Measurements from ENCODE around the gene CXCL11. TPM values are rescaled to one million over a fixed set of nuclear protein-coding genes. Genes with fewer than 3 reads are reported as not detected.

CXCL11 gene
- total RNA-seq, 2 experiments from 2014 or later, result not detected

DNA sequence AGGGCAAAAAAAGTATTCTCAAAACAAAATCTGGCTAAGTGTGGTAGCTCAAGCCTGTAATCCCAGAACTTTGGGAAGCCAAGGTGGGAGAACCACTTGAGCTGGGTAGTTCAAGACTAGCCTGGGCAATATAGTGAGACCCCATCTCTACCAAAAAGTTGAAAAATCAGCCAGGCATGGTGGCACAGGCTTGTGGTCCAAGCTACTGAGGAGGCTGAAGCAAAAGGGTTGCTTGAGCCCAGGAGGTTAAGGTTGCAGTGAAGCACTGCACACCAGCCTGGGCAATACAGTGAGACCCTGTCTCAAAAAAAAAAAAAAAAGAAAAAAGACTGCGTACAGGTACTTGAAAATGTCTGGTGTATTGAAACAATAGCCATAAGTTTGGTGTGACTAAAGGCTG, 43.4 kb downstream of the CXCL11 start:
- intact Hi-C loops (cut with DNase I, micrococcal nuclease), result loop anchor here in 1 of 2 experiments (10.0 kb wide), 2 partner anchors 478 to 512 kb away; partner anchors contain the start of genes RCHY1 and THAP6
- H3K27ac Mint-ChIP-seq, result no peak overlapping the region
- Histone ChIP-seq H3K27me3 (ENCODE audit: control insufficient read depth in 1 of 2, insufficient read depth in 2 of 2, low read length in 2 of 2) (no peaks in the 10 kb centered on the region), H3K9me3 (ENCODE audit: control insufficient read depth in 1 of 2, insufficient read depth in 1 of 2, low read length in 2 of 2) (no peaks in the 10 kb centered on the region), H3K4me3 (ENCODE audit: low read length) (no peak overlapping the region), H3K27ac (ENCODE audit: low read depth in 1 of 2, low read length in 2 of 2) (no peak overlapping the region), H3K36me3 (ENCODE audit: insufficient read depth, low read length) (peaks cover 2% of the 10 kb centered on the region), H3K4me1 (ENCODE audit: insufficient read depth, low read length) (peaks cover 25% of the 10 kb centered on the region)
- H3K36me3 Mint-ChIP-seq (ENCODE audit: low read depth), result peaks cover 22% of the 10 kb centered on the region
- CTCF ChIA-PET, result interaction anchor here (0.7 kb wide), 2 partner anchors 98 to 328 kb away, joined by 4 read pairs; no protein-coding TSS in a partner anchor
- ATAC-seq (ENCODE audit: poor library complexity), result no peak
- H3K4me1 Mint-ChIP-seq (ENCODE audit: low read depth), result peaks cover 36% of the 10 kb centered on the region
- no peak for DNase-seq
- POLR2A ChIA-PET, result interaction anchor here (2.8 kb wide), 1 partner anchor 53 kb away, joined by 31 read pairs; the partner anchor contains the start of gene NAAA
- TF ChIP-seq, protein P1, sequence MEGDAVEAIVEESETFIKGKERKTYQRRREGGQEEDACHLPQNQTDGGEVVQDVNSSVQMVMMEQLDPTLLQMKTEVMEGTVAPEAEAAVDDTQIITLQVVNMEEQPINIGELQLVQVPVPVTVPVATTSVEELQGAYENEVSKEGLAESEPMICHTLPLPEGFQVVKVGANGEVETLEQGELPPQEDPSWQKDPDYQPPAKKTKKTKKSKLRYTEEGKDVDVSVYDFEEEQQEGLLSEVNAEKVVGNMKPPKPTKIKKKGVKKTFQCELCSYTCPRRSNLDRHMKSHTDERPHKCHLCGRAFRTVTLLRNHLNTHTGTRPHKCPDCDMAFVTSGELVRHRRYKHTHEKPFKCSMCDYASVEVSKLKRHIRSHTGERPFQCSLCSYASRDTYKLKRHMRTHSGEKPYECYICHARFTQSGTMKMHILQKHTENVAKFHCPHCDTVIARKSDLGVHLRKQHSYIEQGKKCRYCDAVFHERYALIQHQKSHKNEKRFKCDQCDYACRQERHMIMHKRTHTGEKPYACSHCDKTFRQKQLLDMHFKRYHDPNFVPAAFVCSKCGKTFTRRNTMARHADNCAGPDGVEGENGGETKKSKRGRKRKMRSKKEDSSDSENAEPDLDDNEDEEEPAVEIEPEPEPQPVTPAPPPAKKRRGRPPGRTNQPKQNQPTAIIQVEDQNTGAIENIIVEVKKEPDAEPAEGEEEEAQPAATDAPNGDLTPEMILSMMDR (IDR thresholded peaks at IDR 0.05), result no peak
- H3K4me3 Mint-ChIP-seq, result peak overlapping the region; percentile 32
- H3K9me3 Mint-ChIP-seq, result no peaks in the 10 kb centered on the region
- H3K27me3 Mint-ChIP-seq, result no peaks in the 10 kb centered on the region

DNA sequence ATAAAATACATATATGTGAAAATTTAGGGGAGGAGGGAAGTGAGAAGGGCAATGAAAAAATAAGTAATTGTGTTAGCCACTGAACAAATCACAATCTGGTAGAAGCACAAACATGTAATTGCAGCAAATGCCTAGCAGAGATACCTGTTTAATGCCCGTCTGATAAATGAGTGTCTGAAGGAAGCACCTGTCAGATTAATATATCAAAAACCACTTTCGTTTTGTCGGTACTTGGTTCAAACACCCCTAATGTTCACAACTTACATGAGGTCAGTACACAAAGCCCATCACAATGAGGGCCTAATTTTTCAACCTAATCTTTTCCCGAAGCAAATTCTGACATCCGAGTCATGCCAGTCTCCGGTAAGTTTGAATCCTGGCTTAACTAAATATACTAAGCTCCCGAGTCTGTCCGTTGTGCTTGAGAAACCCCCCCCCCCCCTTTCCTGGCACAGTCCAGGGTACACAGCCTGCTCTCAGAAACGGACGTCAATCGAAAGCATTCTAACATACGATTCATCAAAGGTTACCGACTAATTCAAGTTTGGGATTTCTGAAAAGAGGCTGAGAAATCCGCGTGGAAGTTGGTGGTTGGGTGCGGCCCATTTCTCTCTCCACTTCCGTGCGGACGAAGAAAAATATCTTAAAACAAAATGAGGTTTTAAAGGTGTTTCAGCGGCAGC, 45.9 kb downstream of the CXCL11 start:
- ATAC-seq (ENCODE audit: poor library complexity) (no peak), DNase-seq (peak in 3 of 14 experiments; percentile 10 to 23 (median 21))
- H3K9me3 Mint-ChIP-seq, result no peaks in the 10 kb centered on the region
- POLR2A ChIA-PET, result interaction anchor here (1.0 to 2.8 kb wide), 5 partner anchors 50 to 475 kb away, joined by 3 to 31 read pairs (median 9); partner anchors contain the start of genes CDKL2, NAAA, NUP54 and RCHY1
- H3K27ac Mint-ChIP-seq, result peak overlapping the region; percentile 93
- H3K4me3 Mint-ChIP-seq, result peak overlapping the region; percentile 99
- no peaks in the 10 kb centered on the region for H3K27me3 ChIP-seq (ENCODE audit: control insufficient read depth in 1 of 2, insufficient read depth in 2 of 2, low read length in 2 of 2)
- H3K27ac ChIP-seq (ENCODE audit: low read depth in 1 of 2, low read length in 2 of 2), result peak overlapping the region; percentile 37 to 52
- TF ChIP-seq, protein P1 (IDR thresholded peaks at IDR 0.05), result no peak
- intact Hi-C loops (cut with DNase I, micrococcal nuclease), result loop anchor here (2.0 to 10.0 kb wide), 6 partner anchors 47 to 515 kb away; partner anchors contain the start of genes NUP54 (in 2 of the 2), G3BP2 (in 1 of the 2), RCHY1 (in 1 of the 2) and SCARB2 (in 1 of the 2)
- H3K36me3 Mint-ChIP-seq (ENCODE audit: low read depth), result peaks cover 22% of the 10 kb centered on the region
- H3K4me1 Mint-ChIP-seq (ENCODE audit: low read depth), result peaks cover 42% of the 10 kb centered on the region
- CTCF ChIA-PET, result no interaction called here
- no peaks in the 10 kb centered on the region for H3K9me3 ChIP-seq (ENCODE audit: control insufficient read depth in 1 of 2, insufficient read depth in 1 of 2, low read length in 2 of 2)
- peaks cover 40% of the 10 kb centered on the region for H3K4me1 ChIP-seq (ENCODE audit: insufficient read depth, low read length)
- H3K36me3 ChIP-seq (ENCODE audit: insufficient read depth, low read length), result peaks cover 2% of the 10 kb centered on the region
- peak overlapping the region; percentile 95 for H3K4me3 ChIP-seq (ENCODE audit: low read length)
- no peaks in the 10 kb centered on the region for H3K27me3 Mint-ChIP-seq

DNA sequence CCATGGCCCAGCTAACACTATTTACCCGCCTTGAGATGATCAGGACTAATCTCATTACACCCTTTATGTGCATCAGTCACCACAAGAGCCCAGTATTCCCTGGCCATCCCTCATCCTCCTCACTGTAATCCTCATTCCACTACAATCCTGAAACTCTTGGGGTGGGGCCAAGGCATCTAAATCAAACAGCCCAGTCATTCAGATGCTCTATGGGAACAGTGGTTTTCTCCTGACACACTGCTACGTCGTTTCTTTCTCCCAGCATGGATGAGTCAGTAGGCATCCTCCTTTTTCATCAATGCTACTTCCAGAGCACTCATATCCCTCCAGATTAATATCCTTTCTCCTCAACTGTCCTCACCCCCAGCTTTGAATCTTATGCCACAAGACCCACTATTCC, 50.8 kb downstream of the CXCL11 start:
- Mint-ChIP-seq H3K4me1 (ENCODE audit: low read depth) (peaks cover 31% of the 10 kb centered on the region), H3K27me3 (no peaks in the 10 kb centered on the region), H3K4me3 (no peak overlapping the region), H3K36me3 (ENCODE audit: low read depth) (peaks cover 51% of the 10 kb centered on the region), H3K27ac (no peak overlapping the region), H3K9me3 (no peaks in the 10 kb centered on the region)
- ATAC-seq (ENCODE audit: poor library complexity) (no peak), DNase-seq (no peak)
- Histone ChIP-seq H3K27me3 (ENCODE audit: control insufficient read depth in 1 of 2, insufficient read depth in 2 of 2, low read length in 2 of 2) (no peaks in the 10 kb centered on the region), H3K27ac (ENCODE audit: low read depth in 1 of 2, low read length in 2 of 2) (no peak overlapping the region), H3K4me1 (ENCODE audit: insufficient read depth, low read length) (peaks cover 35% of the 10 kb centered on the region), H3K36me3 (ENCODE audit: insufficient read depth, low read length) (peaks cover 16% of the 10 kb centered on the region), H3K4me3 (ENCODE audit: low read length) (no peak overlapping the region), H3K9me3 (ENCODE audit: control insufficient read depth in 1 of 2, insufficient read depth in 1 of 2, low read length in 2 of 2) (no peaks in the 10 kb centered on the region)
- CTCF ChIA-PET, result no interaction called here
- POLR2A ChIA-PET, result interaction anchor here (1.4 kb wide), 1 partner anchor 312 kb away, joined by 3 read pairs; no protein-coding TSS in a partner anchor
- intact Hi-C loops (cut with DNase I, micrococcal nuclease), result loop anchor here in 1 of 2 experiments (5.0 kb wide), 1 partner anchor 227 kb away; the partner anchor contains the start of gene SCARB2
- TF ChIP-seq, protein P1 (IDR thresholded peaks at IDR 0.05), result no peak

Other genes starting within 250 kb of the CXCL11 start
- under 1 TPM; 0.49 to 0.56 TPM for gene PPEF2, start 133.6 kb downstream of the CXCL11 start, total RNA-seq
- 10 to 100 TPM; 32.6 to 33.3 TPM for gene NAAA, start 95.1 kb downstream of the CXCL11 start, total RNA-seq
- 10 to 100 TPM; 21.2 to 21.9 TPM for gene SDAD1, start 45.1 kb downstream of the CXCL11 start, total RNA-seq
- not detected for gene CXCL9, start 28.6 kb downstream of the CXCL11 start, total RNA-seq
- gene CXCL10, start 12.6 kb downstream of the CXCL11 start, total RNA-seq, result not detected
- not detected for gene ART3, start 38.6 kb upstream of the CXCL11 start, total RNA-seq
- 100 to 1,000 TPM in 1 of 2 experiments, 10 to 100 TPM in 1; 94.1 to 108 TPM for gene NUP54, start 112.3 kb upstream of the CXCL11 start, total RNA-seq
- gene SCARB2, start 177.8 kb upstream of the CXCL11 start, total RNA-seq, result 10 to 100 TPM; 34.4 to 36.0 TPM
- under 1 TPM; 0.34 to 0.74 TPM for gene FAM47E, start 215.7 kb upstream of the CXCL11 start, total RNA-seq